CD4-positive, alpha-beta T cell treated with Interferon gamma for 1 hour (primary cell): ENCODE results near the gene ST3GAL4.
"Not testable (repeated sequence)": the region's sequence is repeated elsewhere in the genome, so short reads cannot be mapped to it uniquely, and the experiment has no call there.

ENCODE experiments used
- DNase-seq: peaks from one replicate; pipeline ENCODE4 v3.0.0-alpha.2; 2020

ST3GAL4 gene

DNA sequence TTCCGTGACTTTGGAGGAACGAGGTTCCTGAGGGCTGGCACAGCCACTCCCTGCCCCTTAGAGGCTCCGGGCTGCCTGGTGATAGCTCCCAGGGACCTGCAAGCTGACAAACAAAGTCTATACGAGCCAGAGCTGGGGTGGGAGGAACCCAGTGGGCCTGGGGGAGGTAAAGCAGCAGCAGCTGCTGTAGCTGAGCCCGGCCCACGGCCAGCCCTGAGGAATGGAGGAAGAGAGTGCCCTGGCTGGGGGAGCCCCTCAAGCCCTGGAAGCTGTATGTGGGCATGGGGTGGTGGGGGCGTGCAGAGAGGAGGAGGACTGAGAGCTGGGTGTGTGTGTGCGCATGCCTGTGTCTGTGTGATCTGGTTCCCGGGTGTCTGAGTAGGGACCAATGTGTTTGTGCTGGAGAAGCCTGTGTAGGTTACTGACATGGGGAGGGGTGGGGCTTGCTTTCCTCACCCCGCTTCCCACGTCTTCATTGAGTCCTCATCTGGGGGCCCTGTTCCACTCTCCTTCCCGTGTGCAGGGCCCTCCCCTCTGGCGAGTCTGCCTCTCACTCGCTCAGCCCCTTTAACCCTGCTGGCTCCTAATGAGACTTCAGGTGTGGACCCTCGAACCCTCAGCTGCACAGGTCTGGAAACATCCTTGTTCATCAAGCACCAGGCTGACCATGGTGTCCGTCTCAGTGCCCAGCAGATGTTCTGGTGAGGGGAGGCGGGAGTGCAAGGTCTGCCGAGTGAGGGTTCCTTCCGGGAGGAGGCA is 10.8 kb downstream of the ST3GAL4 start:
- DNase-seq, result no peak

DNA sequence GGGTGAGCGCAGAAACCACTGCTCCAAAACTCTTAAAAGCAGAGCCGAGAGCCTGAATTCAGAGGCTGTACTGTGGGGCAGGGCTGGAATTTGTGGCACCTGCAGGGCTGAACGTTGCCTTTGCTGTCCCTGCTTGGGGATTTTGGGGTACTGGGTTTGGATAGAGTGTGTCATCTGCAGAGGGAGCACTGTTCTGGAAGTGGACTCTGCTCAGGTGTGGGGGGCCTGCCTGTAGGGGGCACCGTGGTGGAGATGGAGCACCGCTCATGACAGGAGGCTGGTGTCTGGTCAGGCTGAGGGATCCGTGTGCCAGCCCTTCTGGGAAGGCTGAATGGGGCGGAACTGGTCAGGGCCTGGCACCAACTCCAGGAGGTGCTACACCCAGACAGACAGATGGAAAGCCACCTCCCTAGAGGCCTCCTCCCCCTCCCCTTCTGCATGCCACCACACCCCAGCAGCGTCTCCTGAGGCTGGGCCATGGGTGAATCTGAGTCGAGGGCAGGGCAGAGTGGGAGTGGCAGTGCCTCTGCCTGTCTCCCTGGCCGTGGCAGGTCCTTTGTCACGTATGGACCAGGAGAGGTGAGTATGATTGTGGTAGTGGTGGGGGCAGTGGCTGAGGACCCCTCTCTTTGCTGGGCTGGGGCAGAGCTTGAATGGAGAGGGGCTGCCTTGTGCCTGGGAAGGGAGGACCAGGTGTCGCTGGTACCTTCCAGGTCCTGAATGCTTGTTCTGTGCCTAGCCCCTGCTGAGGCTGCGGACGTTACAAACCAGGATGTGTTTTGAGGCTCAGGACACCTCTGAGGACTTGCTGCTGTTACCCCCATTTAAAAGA is 11.6 kb downstream of the ST3GAL4 start:
- not testable (repeated sequence) for DNase-seq

GRCh38 chr11:126367806-126368205 is 12.3 kb downstream of the ST3GAL4 start:
- DNase-seq, result not testable (repeated sequence)

- DNase-seq, result not testable (repeated sequence)
These were observed 13.0 kb downstream of the ST3GAL4 start for GRCh38 chr11:126368336-126369119.

GRCh38 chr11:126370016-126370415 is 14.5 kb downstream of the ST3GAL4 start:
- no peak for DNase-seq

DNA sequence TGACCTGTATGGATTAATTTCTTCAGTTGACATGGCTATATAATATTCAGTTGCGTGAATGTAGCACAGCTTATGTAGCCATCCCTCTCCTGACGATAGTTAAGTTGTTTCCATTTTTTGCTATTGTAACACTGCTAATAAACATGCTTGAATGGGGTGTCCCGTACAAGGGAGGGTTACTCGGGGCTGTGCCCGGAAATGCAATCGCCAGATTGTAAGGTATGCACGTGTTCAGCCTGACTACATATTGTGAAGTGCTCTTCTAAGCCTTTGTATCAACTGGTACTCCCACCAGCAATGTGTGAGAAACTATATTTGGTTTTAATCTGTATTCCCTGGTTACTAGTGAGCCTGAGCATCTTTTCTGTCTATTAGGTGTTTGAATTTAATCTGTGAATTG is 16.1 kb downstream of the ST3GAL4 start:
- DNase-seq, result no peak

DNA sequence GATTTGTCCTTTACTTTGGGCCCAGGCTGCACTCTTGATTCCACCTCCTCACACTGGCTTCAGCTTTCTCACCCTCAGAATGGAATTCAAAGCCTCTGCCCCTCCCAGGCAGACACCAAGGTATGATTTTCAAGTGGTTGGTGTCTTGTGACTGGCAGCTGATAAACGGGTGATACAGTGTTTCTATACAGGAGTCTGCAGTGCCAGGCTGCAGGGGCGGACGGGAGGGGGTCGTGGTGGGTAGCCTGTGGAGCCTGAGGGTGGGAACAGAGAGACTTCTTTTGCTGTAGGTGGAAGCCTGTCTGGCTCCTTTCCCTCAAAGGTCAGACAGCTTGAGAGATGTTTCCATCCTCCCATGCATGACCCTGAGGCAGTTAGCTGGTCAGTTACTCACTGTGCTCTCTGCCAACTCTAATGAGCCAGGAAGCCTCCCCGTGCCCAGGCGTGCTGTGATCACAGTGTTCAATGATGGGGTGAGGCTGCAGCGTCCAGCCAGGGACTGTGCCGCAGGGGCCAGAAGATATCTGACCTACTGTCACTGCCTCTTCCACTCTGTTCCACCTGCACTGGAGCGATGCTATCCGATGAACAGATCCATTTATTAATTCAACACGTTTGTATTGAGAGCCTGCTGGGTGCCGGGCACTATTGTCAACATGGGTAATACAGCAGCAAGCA is 18.0 kb downstream of the ST3GAL4 start:
- DNase-seq, result not testable (repeated sequence)

DNA sequence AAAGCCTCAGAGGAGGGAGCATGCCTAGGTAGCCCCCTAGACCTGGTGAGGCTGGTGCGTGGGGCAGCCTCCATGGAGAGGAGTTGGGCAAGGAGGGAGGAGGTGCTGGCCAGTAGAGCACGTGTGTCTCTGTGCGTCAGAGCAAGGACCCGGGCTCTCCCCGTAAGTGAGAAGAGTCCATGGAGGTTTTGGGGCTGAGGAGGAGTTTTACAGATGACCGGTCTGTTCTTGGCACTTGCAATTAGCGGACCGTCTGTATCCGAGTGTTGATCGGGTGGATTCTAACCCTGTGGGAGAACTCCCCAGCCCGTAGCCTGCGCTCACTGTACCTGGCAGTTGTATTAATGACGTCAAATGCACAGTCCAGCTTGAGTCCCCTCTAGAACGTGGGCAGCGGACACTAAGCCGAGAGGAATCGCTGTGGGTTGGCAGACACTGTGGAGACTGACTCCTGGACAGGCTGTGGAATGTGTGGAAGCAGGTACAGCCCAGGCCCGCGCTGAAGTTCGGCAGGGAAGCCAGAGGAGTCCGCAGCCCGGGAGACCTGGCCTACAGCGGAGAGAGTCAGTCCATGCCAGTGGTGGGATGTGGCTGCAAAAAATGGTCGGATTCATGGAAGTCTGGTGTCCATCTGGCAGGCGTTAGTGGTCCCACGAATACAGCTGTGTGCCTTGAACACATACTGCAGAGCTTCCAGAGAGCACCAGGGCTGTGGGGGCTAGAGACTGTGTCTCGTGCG is 19.2 kb downstream of the ST3GAL4 start:
- not testable (repeated sequence) for DNase-seq

- no peak for DNase-seq
These were observed 20.2 kb downstream of the ST3GAL4 start for GRCh38 chr11:126375726-126376125.

DNA sequence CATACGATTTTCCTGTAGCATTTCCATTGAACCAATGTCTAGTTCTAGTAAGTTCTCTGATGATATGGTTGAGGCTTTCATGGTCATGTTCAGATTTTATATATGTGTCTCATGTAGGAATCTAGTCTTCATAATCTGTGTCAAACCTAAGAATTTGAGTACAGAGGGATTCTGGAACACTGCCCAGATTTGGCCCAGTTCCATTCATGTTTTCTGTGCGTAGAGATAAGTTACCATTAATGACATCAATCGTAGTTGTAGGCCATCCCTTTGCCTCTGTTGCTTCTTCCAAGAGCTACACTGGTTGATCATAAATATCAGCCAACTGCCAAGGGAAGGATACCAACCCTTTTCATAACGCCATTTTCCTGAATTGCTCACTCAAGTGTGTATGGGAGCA is 23.3 kb downstream of the ST3GAL4 start:
- no peak for DNase-seq

DNA sequence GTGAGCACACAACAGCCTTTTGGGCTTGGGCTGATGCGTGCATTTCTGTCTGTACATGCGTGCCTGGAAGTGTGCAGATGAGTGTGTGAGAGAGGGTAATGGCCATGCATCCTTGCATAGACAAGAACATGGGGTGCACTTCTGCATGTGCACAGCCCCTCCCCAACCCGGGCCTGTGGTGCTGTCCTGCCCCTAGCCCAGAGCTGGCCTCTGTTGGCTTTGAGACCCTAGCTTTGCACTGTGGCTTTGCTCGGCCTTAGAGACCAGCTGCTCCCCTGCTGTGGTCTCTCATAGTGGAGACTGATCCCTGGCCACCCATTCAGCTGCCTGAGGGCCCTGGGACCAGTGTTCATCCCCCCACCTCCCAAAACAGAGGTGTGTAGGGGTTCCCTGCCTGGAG is 25.4 kb downstream of the ST3GAL4 start:
- DNase-seq, result no peak

- not testable (repeated sequence) for DNase-seq
These were observed 26.5 kb downstream of the ST3GAL4 start for GRCh38 chr11:126381960-126382359.

DNA sequence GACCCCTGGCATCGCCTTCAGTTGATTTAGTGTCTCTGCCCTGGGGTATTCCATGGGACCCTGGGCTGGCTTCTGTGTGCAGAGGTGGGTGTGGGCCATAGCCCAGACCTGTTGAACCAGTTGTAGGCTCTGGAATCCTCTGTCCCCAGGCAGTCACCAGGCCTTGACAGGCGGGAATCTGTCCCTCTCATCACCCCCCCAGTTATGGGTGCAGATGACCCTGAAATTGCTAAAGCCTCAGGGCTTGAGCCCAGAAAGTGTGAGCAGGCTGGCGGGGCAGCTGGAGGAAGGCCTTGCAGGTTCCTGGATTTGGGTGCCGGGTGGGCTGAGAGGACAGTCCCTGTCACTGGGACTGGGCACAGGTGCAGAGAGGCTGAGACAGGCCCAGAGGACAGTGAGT is 27.2 kb downstream of the ST3GAL4 start:
- not testable (repeated sequence) for DNase-seq

GRCh38 chr11:126383339-126384335 is 28.2 kb downstream of the ST3GAL4 start:
- DNase-seq, result no peak

GRCh38 chr11:126384449-126385070 is 29.1 kb downstream of the ST3GAL4 start:
- no peak for DNase-seq

DNA sequence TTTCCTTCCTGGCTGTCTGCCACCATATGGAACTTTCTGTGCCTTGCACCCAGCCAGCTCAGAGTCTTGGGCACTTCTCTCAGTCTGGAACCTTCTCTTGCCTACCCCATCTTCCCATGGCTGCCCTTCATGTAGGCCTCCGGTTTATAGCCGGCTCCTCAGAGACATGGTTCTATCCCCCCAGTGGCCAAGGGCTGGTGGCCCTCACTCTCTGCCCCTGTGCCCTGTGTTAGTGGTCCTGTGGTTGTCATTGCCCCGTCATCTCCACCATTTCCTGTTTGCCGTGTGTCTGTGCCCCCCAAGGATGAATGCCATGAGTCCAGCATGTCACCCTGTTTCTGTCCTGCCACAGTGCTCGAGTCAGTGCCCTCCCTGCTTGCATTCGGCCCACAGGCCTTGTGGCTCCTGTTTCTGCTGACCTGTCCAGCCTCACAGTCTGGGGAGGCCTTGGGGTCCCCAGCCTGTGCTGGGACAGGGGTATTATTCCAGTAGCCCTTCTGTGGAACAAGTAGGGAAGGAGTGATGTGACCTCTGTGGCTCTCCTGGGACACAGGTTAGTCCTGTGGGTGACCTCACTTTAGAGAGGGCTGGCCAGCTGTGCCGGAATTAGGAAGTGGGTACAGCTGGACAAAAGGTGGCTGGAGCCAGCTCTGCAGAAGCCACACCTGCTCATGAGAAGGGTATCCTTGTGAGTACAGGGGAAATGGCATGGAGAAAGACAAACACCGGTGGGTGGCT is 30.7 kb downstream of the ST3GAL4 start:
- DNase-seq, result no peak

- peak; percentile 50 for DNase-seq
These were observed 31.2 kb downstream of the ST3GAL4 start for GRCh38 chr11:126386729-126387071.

- no peak for DNase-seq
These were observed 32.4 kb downstream of the ST3GAL4 start for GRCh38 chr11:126387857-126388256.

GRCh38 chr11:126390272-126390867 is 34.9 kb downstream of the ST3GAL4 start:
- DNase-seq, result no peak
